NCI-H2107 treated with DMSO at 0.1 percent for 48 hours (cell line): ENCODE measurements around the gene SPINK7.
"Not testable (repeated sequence)": the region's sequence is repeated elsewhere in the genome, so short reads cannot be mapped to it uniquely, and the experiment has no call there.

Source experiments
- DNase-seq: peaks from one replicate; lab custom pipeline; 2025; ENCODE audit not compliant: unreplicated experiment; lab: John Stamatoyannopoulos, UW

The SPINK7 gene

DNA sequence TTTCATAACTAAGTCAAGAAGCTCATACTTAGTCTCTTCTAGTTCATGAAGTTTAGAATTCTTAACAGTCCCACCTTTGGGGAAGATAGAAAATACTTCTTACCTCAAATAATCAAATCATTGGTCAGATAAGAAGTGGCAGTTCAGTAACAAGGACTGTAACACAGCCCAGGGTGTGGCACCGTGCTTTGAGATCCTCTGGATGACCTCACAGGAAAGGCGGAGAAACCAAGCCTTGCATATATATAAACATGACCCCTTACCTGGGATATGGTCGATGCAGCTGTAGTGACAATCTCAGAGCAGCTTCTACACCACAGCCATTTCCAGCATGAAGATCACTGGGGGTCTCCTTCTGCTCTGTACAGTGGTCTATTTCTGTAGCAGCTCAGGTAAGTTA lies at the start of gene SPINK7:
SPINK7 (plus strand) TSS at position 271 of the 400 bp plus-strand sequence; CDS start at position 332, 61 bp downstream.
- DNase-seq = no peak

DNA sequence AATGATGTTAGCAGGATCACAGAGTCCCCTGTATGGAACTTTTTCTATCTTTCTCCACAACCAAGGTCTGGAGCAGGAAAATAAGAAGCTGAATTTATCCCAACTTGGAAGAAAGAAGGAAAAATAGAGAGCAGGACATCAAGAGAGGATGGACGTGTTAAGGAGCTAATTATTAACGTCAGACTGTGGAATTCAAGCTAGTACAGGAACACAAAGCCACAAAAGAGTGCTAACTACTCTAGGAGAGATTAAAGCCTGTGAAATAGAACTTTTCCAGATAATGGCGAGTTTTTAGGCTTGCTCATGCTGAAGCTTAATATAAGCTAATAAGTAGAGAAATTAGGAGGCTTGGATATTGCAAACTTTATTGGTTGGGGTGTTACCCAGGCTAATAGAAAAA lies 44.3 kb upstream of the SPINK7 start:
- no peak for DNase-seq

GRCh38 chr5:148268566-148268965 lies 43.7 kb upstream of the SPINK7 start, which contains the start of gene SPINK13:
Gene SPINK13 (plus strand): TSS chr5:148268794. CDS start chr5:148270073, 1,279 bp downstream.
- no peak for DNase-seq

DNA sequence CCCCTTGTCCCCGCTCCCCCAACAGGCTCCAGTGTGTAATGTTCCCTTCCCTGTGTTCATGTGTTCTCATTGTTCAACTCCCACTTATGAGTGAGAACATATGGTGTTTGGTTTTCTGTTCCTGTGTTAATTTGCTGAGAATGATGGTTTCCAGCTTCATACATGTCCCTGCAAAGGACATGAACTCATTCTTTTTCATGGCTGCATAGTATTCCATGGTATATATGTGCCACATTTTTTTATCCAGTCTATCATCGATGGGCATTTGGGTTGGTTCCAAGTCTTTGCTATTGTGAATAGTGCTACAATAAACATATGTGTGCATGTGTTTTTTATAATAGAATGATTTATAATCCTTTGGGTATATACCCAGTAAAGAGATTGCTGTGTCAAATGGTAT lies 37.1 kb upstream of the SPINK7 start:
- DNase-seq = not testable (repeated sequence)

- DNase-seq = not testable (repeated sequence)
These were observed 31.3 kb upstream of the SPINK7 start for GRCh38 chr5:148280893-148281292.

GRCh38 chr5:148281336-148281735 lies 30.9 kb upstream of the SPINK7 start:
- DNase-seq = not testable (repeated sequence)

- peak; percentile 1 for DNase-seq
These were observed 21.7 kb upstream of the SPINK7 start for GRCh38 chr5:148290271-148291195.

- DNase-seq = no peak
These were observed 14.5 kb upstream of the SPINK7 start for GRCh38 chr5:148297731-148298130.

DNA sequence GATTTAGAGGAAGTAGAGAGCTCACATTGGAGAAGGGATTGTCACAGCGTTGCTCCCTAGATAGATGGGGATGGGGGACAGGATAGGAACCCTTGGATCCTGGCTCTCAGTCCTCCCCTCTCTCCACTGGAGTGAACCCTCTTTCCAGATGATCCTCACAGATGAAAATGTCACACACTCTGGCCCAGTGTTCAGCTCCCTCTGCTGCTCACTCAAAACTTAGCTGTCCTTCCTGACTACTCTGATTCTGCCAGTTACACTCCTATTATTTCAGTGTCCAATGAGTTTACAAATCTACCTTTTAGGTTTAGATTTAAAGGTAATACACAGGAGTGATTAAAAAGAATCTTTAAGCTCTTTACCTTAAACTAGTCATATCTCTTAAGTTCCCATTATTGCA lies 5.8 kb upstream of the SPINK7 start:
- no peak for DNase-seq

DNA sequence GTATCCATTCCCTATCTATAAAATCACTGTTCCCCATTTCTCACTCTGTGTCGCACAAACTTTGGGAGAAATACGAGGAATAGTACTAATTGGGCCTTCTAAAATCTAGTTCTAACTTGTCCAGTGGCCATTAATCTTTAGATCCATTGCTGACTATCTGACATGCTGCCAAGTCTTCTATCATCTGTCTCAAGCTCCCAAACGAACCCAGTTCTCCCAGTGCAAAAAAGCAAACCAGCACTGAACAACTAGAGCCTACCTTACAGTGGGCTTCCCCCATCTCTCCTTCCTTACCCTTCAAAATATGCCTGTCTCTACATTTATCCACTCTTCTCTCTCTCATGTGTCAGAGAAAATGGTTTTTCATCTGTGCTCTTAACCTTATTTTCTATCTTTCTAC lies 3.2 kb upstream of the SPINK7 start:
- DNase-seq = no peak

GRCh38 chr5:148309746-148310145 lies 2.5 kb upstream of the SPINK7 start:
- no peak for DNase-seq

DNA sequence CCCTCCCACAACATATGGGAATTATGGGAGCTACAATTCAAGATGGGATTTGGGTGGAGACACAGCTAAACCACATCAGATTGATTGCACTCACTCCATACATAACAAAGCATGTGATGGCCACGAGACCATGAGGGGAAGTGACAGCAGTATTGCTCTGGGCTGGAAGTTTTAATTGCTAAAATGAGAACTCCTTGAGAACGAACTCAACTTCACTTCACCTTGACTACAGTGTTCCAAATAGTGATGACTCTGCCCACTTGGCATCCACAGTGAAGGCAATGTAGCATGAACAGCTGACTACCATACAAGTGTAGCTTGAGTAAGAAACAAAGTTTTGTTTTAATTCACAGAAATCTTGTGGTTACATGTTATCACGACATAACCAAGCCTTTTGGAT lies 739 bp upstream of the SPINK7 start:
- no peak for DNase-seq

DNA sequence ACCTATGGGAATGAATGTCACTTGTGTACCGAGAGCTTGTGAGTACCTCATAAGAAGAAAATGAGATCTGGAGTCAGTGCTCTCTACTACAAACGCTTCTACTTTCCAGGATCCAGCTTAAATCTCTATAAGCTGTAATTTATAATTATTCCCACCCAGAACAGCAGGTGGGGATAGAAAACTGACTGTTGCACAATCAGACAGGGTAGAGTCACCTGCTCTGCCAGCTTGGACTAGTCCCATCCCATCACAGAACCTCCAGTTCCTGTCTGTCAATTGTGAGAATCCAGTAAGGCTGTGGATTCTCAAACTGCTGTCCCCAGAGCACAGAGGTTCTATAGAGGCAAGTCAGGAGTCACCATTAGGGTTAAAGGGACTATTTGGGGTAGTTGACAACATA lies 2.0 kb downstream of the SPINK7 start:
- DNase-seq = no peak

DNA sequence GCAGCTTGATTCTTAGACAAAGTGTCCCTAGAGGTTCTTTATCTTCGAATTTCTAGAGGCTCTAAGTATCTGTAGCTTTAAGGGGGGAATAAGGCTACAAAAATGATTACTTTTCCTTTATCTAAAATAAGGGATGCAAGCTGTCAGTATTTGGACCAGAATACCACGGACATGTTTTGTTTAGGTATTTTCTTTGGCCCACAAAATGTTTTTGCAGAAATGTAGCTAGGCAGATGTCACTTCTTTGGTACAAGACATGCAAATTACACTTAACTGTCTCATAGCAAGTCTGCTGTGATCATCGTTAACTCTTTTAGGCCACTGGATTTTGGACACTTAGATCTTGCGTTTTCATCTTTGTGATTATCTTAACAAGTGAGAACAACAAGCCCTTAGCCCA lies 2.5 kb downstream of the SPINK7 start:
- no peak for DNase-seq

- DNase-seq = not testable (repeated sequence)
These were observed 8.1 kb downstream of the SPINK7 start for GRCh38 chr5:148320011-148320963.

GRCh38 chr5:148333262-148333849 lies 21.1 kb downstream of the SPINK7 start:
- DNase-seq = no peak

DNA sequence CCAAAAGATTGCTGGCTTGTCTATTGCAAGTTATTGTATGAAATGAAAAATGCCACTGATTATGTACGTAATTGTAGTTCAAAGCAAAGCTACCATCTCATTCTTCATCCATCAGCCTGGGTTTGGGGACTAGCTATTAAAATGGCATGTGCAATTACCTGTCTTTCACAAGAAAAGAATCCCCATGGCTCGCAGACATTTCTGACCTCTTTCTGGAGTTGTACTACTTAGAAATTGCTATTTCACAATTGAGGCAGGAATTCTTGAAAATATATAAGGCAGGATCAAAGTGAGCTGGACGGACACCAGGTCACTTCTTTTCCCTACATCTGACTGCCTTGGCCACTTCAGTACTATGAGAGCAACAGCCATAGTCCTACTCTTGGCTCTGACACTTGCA lies 23.0 kb downstream of the SPINK7 start, which contains the start of gene SPINK9:
SPINK9 (plus strand) TSS at position 301 of the 400 bp plus-strand sequence; CDS start at position 356, 55 bp downstream.
- DNase-seq = no peak

DNA sequence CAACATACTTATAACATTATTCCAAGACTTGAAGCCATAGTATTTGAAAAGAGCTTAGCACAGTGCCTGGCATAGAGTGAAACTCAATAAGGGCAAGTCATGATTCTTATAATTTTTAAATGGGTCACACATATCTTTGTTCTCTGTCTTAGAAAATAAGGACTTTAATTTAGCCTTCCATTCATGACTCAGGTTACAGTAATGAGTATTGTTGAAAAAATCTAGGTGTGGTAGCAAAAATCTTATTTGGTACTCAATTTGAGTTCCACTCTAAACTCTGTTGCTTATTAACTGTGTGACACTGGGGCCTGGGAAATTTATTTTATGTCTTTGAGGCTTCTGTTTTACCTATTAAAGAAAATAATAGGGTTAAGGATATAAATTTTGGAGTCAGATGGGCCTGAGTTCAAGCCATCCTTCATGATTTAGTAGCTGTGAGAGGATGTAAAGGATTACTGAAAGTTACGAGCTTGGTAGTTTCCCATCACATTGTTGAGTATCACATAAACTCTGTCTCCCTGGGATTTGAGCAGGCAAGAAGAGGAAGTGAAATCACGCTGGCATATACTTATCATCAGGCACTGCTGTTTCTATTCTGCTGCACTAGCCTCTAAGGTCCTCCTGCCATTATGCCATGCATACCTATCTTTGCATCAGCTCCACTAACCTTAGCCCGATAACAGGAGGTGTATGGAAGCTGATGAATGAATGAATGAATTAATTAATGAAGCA lies 24.6 kb downstream of the SPINK7 start:
- no peak for DNase-seq

GRCh38 chr5:148342371-148343045 lies 30.3 kb downstream of the SPINK7 start:
- DNase-seq = no peak

DNA sequence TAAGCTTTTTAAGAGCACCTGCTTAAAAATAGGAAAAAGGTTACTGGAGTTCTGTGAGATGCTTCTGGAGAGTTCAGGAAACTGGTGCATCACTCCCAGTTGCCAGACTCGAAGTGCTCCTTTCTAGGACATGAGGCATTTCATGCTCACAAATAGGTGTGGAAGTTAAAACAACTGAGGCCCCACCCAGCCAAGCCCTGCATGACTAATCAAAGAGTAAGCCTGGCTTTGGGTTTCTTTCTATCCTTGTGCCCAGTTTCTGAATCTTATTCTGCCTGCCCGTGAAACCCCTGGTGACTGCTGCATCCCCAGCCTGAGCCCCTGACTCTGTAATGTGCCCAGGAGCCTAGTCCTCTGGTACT lies 30.8 kb downstream of the SPINK7 start:
- no peak for DNase-seq
